Measurements from ENCODE around the gene C20orf204.

C20orf204 gene

DNA sequence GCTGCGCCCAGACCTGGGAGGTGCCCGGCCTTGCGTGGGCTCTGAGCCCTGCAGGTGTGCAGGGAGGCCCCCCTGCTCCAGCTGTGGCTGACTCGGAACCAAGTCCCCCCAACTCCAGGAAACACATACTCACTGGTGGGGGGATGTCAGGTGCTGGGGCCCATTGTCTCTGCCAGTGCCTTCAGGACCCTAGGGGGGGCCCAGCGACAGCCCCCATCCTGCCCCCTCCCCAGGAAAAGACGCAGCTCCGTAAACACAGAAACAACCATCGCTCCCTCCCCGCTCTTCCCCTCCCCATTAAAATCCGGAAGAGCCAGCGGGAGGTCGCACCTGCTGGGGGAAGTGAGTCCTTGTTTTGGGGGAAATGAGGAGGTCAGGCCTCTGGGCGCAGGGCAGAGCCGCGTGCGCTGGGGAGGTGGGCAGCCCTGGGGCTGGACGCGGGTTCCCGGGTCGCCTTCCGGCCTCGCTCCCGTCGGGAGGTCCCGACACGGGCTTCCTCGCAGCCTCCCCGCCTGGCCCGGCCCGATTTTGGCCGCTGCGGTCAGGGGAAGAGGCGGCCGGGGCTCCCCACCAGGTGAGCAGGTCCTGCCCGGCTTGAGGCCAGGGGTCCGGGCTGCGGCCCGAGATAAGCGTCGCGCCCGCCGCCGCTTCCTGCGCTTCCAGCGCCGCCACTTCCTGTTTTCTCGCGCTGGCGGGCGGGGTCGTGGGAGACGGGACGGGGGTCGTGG, 6.2 kb downstream of the C20orf204 start:
- DNase-seq = peak; percentile 60

- no peak for DNase-seq
Measured at GRCh38 chr20:64043768-64044167, 7.8 kb downstream of the C20orf204 start.

DNA sequence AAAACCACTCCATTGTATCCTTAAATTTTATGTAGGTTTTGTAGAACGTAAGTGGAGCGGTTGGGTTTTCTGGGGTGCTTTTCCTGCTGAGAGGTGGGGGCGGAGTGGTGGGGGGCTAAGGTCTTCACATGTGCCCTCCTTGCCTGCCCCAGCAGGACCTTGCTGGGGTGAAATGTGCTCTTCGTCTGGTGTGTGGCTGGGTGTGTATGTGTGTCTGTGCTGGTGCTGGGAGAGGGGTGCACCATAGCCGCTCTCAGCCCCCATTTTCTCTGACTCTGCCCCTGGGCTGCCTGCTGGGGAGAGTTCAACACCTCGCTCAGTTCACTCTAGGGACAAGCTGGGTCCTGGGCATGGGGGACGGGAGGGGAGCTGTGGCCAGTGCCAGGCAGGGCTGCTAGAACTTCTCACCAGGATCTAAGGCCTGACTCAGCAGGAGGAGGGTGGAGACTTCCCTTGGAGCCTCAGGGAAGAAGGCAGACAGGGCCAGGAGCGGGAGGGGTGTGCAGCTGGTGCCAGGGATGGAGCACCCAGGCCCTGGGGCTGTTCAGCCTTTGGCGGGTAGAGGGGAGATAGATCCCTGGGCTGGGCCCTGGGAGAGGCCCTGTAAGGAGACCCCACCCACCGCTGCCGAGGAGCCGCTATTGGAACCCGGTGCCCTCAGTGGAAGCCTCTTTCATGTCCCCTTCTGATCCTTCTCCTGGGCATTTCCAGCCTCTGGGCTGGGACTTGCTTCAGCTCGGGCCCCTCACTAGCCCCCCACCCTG, 8.7 kb downstream of the C20orf204 start:
- DNase-seq = no peak

DNA sequence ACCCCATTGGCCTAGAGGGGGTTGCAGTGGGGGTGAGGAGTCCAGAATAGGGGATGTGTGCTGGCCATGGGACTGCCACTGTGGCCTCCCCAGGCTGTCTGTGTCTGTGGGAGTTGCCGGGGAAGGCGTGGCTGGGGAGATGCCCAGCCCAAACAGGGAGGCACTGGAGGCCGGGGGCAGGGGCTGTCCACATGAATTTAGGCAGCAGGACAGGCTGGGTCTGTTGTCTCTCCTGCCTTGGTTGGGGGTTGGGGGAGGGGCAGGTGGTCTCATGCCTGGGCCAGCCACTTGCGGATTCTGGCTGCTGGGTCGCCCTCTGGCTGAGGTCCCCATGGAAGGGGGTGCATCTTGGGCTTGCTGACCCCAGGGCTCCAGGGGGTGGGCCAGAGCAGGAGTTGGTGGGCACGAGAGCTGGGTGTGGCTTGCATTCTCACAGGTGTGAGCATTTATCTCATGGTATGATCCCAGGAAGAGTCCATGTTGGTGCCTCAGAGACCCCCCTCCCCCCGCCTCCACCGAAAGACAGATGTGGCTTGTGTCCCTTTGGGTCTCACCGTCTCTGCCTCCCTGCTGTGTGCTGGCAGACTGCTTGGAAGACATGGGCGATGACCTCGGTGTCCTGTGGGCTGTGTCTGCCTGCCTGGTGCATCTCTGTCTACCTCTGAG, 9.5 kb downstream of the C20orf204 start:
- DNase-seq = no peak

GRCh38 chr20:64047046-64047389, 11.0 kb downstream of the C20orf204 start:
- DNase-seq = no peak

DNA sequence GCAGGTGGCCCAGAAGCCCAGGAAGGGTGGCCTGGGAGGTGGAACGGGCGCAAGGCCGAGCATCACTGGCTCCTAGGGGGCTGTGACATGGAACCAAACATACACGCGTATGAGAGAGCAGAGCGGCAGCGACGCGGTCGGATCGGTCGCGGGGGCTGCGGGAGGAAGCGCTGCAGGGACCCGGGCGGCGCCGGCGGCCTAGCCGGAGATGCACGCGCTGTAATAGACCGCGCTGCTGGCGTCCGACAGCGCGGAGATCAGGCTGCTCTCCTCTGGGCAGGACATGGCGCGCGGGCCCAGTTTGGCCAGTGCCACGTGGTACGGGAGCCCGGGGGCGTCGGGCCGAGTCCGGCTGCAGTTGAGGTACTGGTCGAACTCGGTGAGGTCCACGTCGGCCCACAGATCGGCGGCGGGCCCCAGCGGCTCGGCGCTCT, 12.0 kb downstream of the C20orf204 start:
- no peak for DNase-seq

GRCh38 chr20:64048402-64049044, 12.5 kb downstream of the C20orf204 start:
- no peak for DNase-seq

DNA sequence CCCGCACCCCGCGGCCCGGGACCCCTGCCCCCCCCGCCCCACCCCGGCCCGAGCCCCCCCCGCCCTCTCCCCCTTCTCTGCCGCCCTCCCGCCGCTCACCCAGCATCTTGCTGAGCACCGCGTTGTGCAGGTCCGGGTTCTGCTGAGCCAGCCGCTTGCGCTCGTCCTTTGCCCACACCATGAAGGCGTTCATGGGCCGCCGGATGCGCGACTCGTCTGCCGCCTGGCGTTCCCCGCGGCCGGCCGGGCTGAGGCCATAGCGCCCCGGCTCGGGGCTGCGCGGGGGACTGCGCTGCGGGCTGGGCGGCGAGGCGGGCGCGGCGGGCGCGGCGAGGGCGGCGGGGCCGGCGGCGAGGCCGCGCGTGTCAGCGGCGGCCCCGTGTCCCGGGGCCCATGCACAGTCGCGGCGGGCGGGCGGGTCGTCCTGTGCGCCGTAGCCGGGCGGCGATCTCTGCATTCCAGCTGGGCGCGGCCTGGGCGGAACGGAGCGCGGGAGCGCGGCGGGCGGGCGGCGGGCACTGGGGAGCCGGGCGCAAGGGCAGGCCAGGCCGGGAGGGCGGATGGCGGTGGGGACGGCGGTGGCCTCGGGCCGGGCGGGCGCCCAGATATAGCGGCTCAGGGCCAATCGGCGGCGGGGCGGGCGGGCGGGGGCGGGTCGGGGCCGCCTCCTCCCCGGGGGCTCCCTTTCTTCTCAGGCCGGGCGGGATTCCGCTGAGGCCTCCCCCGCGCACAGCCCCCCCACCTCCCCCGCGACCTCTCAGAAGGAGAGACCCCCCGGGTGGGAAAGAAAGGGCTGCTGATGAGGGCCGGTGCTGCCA, 13.3 kb downstream of the C20orf204 start, which contains the start of gene SOX18:
Gene SOX18, minus strand, starts transcription at position 580 of the 818 bp plus-strand sequence. Its CDS starts 123 bp downstream, at position 457.
- DNase-seq = peak; percentile 75

- no peak for DNase-seq
Measured at GRCh38 chr20:64049878-64050260, 13.9 kb downstream of the C20orf204 start.

- peak; percentile 54 for DNase-seq
Measured at GRCh38 chr20:64050261-64051032, 14.5 kb downstream of the C20orf204 start.

GRCh38 chr20:64051033-64051452, 15.1 kb downstream of the C20orf204 start:
- no peak for DNase-seq

- no peak for DNase-seq
Measured at GRCh38 chr20:64051561-64052325, 15.8 kb downstream of the C20orf204 start.

DNA sequence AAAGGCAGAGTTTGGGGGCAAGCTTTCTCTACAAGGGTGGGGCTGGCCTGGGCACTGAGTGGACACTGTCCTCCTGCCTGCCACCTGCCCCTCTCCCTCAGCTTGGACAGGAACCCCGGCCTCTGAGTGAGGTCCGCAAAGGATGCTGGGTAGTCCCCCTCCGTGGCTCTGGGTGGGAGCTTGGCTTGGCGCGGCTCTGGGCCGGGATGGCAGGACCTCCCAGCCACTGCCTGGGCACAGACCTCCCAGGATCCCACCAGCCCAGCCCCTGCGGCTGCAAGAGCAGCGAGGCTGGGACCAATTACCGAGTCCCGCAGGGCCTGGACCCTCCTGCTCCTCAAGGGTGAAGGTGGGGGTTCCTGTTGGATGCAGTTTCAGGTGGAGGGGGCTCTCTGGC, 16.3 kb downstream of the C20orf204 start:
- no peak for DNase-seq

GRCh38 chr20:64052987-64053840, 17.2 kb downstream of the C20orf204 start:
- DNase-seq = no peak

- DNase-seq = peak; percentile 77
Measured at GRCh38 chr20:64053841-64054661, 18.1 kb downstream of the C20orf204 start.

DNA sequence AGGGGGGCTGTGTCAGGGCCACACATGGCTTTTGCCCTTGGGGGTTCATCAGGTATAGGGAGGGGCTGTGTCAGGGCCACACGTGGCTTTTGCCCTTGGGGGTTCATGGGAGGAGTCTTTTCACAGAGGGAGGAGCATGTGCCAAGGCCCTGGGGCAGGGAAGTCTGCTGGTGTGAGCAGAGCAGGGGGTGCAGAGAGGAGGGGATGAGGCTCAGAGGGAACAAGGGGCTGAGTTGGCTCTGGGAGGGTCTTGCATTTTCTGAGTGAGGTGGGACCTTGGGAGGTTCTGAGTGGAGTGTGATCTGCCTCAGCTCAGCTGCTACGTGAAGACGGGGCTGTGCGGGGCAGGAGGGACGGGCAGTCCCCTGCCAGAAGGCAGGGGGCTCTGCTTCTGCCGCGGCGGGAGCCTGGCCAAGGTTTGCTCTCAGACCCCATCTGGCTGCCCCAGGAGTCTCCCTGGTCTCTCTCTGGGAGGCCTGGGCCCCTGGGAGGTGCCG, 19.5 kb downstream of the C20orf204 start:
- no peak for DNase-seq

- no peak for DNase-seq
Measured at GRCh38 chr20:64055893-64056638, 20.1 kb downstream of the C20orf204 start.

- no peak for DNase-seq
Measured at GRCh38 chr20:64056639-64056888, 20.6 kb downstream of the C20orf204 start.

Measured in hematopoietic multipotent progenitor cell treated with erythropoietin and hydrocortisone succinate and interleukin-3 and kit ligand, for 4 days (in vitro differentiated cells).